NCI-H226 (cell line): ENCODE measurements around the gene BTBD19.
A peak's percentile ranks its signal among the peaks of the same experiment; 100 is the strongest.
"Not testable (repeated sequence)": the region's sequence is repeated elsewhere in the genome, so short reads cannot be mapped to it uniquely, and the experiment has no call there.

ENCODE experiments used
- DNase-seq: peaks from one replicate; pipeline ENCODE4 v3.0.0-alpha.2; 2015

The BTBD19 gene

DNA sequence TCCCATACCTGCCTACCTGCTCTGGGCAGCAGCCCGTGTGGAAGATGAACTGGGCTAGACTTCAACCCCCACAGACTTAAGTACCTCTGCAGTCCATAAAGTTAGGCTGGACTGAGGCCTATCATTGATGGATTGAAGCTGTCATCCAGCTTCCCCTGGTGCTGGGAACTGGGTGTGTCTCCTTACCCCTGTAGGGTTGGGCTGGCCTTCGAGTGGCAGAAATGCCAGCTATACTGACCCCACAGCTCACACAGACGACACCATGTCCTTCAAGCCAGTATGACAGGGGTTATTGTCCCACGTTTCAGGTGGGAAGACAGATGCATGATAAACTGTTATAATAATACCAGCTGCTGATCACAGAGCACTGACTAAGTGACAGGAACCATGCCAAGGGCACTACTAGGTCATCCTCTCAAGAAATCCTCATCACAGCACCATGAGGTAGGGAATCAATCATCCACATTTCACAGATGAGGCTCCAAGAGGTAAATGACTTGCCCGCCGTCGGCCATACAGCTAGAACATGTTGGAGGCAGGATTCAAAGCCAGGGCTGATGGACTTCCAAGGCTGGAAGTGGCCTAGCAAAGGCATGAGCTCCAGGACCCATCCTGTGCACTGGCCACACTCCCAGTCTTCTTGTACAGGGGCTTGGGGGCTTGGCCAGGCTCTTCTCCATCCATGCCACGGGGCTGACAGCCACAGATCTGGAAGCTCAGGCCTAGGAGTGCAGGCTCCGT lies 20.0 kb upstream of the BTBD19 start, which contains the start of gene BEST4:
Gene BEST4, minus strand, starts transcription at position 51 of the 741 bp plus-strand sequence. CDS start 465 bp downstream, outside the sequence.
- DNase-seq, result no peak

DNA sequence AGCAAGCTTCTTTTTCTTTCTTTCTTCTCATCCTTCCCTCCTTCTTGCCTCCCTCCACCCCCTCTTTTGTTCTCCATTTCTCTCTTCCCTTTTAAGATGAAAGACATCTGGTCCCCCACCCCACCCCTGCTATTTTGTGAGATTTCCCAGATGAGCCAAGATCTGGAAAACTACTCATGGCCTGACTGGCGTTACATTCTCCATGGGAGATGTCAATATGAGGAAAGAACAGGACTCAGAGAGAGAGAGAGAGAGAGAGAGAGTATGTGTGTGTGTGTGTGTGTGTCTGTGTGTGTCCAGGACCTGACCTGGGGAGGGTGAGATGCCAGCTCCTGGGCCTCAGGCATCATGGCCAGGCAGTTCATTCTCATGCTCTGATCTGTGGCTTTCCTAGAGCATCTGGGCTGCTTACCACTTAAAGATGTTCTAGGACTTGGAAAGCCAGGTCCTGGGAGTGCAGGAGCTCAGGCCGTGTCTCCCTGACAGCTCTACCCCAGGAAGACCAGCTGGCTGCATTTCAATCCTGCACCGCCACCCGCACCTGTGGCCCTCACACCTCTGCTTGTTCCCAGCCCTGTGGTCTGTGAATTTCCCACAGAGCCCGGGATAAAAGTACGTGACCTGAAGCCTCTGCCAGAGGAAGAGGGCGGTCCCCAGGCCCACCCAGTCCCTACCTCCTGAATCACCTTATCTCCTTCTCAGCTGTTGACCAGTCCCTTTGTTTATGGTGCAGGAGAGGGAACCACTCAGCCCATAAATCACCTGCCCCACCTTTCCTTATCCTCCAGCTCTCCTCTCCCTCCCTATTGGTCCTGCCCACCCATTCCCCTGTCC lies 17.1 kb upstream of the BTBD19 start:
- no peak for DNase-seq

DNA sequence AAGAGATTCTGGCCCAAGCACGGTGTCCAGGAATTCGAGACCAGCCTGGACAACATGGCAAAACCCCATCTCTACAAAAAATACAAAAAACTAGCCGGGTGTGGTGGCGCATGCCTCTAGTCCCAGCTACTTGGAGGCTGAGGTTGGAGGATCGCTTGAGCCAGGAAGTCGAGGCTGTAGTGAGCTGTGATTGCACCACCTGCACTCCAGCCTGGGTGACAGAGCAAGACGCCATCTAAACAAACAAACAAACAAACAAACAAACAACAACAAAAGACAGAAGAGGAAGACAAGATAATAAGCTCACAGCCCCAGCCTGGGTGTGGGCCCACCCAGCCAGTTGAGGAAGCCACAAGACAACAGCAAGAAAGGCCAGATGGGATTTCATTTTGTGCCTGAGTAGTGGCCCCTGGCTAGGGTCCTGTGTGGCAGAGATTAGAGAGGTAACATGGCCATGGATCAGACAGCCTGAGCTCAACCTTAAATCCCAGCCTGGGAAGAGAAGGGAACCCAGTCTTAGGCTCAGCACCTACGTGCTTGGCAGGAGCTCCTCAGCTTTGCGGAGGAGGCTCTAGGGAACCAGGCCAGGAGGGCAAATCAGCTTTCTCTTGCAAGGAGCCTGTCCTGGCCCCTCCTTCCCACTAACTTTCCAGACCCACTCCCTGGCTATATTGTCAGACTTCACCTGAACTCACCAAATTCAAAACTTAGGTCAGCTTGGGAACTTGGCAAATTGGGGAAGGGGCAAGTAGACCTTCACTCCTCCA lies 15.4 kb upstream of the BTBD19 start:
- DNase-seq, result peak; percentile 45

DNA sequence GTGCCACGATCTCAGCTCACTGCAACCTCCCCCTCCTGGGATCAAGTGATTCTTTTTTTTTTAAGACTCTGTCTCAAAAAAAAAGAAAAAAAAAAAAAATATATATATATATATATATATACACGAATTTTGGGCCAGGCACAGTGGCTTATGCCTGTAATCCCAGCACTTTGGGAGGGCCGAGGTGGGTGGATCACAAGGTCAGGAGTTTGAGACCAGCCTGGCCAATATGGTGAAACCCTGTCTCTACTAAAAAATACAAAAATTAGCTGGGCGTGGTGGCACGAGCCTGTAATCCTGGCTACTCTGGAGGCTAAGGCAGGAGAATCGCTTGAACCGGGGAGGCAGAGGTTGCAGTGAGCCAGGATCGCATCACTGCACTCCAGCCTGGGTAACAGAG lies 10.4 kb upstream of the BTBD19 start:
- DNase-seq, result not testable (repeated sequence)

DNA sequence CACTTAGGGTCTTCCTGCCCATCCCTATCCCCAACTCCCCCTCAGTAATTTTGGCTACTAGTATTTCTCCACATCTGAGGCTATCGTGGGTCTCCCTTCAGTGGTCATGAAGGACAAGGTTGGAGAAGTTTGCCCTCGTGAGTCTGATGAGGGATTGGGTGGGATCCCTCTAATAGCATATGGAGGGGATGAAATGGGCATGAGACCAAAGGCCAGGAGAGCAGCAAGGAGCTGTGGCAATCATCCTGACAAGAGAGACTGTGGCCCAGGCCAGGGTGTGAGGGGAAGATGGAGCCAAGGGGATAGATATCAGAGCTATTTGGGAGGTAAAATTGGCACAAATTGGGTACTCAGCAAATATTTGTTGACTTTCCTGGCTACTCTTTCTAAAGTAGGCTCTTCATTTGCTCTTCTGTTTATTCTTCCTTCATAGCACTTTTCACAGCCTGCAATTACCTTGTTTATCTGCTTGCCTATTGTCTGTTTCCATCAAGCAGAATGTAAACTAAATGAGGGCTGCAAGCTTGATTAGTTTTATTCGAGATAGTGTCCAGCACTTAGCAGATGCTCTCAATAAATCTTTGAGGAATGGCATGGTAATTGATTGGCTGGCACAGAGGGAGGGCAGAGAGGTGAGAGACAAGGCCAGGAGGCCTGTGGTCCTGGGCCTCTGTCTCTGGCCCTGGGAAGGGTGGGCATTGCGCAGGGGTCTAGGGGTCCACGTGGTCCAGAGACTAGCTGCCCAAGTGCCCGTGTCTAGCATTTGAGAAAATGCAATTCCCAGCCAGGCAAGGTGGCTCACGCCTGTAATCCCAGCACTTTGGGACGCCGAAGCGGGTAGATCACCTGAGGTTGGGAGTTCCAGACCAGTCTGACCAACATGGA lies 9.6 kb upstream of the BTBD19 start:
- no peak for DNase-seq

DNA sequence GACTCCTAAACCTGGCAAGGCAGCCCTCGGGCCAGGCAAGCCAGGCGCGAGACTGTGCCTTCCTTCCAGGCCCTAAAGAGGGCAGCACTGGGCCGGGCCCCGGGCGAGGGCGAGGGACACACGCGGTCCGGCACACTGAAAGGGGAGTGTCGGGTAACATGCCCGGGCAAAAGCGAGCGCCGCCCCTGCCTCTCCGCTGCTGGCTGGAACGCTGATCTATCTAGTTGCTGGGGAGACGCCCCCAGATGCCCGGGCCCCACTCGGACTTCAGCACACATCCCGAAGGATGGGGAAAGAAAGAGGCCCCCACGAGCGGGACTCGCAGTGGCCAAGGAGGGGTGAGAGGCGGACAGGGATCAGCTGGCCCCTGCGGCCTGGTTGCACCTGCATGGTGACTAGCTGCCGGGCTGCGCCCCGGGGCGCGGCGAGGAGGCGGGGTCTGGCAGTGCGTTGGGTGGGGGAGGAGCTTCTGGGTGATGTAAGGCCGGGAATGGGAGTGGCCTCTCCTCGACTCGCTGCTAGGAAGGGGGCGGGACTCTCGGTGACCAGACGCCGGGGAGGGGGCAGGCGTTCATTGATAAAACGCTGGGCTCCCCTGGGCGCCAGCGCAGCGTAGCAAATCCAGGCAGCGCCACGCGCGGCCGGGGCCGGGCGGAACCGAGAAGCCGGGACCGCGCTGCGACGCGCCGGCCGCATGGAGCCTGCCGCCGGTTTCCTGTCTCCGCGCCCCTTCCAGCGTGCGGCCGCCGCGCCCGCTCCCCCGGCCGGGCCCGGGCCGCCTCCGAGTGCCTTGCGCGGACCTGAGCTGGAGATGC lies 8.3 kb upstream of the BTBD19 start, which contains the start of gene PLK3:
Gene PLK3, plus strand, starts transcription at position 608 of the 815 bp plus-strand sequence. Its CDS starts 87 bp downstream, at position 695.
- DNase-seq, result peak; percentile 93

DNA sequence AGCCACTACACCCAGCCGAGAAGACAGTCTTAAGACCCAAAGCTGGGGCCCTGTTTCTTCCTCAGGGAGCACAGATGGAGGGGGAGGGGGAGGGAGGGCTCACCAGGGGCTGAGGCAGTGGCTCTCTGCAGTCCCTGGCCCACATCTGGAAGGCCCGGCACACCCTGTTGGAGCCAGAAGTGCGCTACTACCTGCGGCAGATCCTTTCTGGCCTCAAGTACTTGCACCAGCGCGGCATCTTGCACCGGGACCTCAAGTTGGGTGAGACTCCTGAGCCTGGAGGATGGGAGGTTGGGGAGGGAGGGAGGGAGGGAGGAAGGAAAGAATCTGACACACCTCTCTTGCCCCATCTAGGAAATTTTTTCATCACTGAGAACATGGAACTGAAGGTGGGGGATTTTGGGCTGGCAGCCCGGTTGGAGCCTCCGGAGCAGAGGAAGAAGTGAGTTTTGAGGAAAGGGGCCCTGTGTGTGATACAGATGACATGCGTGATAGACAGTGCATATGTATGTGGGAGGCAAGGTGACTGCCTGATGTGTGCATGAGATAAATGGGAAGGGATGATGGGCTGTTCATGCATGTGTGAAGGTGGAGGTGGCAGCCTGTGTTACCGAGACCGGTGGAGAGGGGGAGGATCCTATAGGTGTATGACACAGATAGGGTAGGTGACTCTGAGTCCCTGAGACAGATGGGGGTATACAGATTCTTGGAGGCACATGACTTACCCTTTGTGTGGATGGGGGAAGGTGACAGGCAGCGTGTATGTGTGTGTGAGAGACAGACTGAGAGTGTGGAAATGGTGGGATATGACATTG lies 6.6 kb upstream of the BTBD19 start:
- DNase-seq, result peak; percentile 38

DNA sequence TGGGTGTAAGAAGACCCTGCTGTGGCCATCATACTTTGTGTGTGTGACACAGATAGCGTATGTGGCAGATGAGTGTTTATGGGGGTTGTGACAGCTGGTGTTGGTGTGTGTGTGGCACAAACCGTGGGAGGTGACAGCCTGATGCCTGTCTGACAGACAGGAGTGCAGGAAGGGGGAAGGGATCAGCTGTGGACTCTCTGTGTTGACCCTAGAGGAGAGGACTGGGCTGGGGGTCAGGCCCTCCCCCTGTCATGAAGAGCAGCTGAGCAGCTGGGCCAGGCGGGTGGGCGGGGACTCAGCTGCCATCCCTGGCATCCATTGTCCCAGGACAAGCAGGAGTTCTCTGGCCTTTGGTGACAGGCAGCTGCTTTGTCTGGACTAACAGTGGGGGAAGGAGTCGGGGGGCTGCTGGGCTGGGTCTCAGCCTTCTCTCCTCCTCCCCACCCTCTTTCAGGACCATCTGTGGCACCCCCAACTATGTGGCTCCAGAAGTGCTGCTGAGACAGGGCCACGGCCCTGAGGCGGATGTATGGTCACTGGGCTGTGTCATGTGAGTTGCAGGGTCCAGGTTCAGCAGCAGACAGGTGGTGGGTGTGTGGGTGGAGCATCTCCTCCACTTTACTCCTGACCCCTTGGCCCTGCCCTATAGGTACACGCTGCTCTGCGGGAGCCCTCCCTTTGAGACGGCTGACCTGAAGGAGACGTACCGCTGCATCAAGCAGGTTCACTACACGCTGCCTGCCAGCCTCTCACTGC lies 5.8 kb upstream of the BTBD19 start:
- no peak for DNase-seq

DNA sequence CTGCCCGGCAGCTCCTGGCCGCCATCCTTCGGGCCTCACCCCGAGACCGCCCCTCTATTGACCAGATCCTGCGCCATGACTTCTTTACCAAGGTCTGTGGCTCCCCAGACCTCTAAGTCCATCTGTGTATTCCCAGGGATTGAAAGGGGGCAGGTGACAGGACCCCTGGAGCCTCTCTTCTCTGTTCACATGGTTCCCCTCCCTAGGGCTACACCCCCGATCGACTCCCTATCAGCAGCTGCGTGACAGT lies 5.3 kb upstream of the BTBD19 start:
- no peak for DNase-seq

DNA sequence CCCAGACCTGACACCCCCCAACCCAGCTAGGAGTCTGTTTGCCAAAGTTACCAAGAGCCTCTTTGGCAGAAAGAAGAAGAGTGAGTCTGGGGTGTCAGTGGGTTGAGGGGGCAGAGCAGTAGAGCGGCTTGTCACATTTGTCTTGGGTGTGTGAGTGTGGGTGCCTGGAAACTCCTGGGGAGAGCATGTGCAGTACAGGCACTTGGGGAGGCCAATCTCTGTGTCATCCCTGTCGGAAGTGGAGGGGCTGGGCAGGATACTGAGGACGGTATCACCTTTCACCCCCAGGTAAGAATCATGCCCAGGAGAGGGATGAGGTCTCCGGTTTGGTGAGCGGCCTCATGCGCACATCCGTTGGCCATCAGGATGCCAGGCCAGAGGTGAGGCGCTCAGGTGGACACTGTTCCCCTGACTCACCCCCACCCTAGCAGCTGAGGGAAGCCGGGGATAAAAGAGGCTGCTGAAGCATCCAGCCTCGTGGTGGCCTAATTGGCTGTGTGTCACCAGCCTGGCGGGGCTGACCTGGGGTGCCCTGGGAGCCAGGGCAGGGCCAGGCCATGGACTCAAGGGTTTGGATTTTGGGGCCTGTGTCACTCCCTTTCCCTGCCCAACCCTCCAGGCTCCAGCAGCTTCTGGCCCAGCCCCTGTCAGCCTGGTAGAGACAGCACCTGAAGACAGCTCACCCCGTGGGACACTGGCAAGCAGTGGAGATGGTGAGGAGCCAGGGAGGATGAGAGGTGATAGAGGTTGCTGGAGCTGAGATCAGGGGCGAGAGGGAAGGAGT lies 4.8 kb upstream of the BTBD19 start:
- DNase-seq, result no peak

DNA sequence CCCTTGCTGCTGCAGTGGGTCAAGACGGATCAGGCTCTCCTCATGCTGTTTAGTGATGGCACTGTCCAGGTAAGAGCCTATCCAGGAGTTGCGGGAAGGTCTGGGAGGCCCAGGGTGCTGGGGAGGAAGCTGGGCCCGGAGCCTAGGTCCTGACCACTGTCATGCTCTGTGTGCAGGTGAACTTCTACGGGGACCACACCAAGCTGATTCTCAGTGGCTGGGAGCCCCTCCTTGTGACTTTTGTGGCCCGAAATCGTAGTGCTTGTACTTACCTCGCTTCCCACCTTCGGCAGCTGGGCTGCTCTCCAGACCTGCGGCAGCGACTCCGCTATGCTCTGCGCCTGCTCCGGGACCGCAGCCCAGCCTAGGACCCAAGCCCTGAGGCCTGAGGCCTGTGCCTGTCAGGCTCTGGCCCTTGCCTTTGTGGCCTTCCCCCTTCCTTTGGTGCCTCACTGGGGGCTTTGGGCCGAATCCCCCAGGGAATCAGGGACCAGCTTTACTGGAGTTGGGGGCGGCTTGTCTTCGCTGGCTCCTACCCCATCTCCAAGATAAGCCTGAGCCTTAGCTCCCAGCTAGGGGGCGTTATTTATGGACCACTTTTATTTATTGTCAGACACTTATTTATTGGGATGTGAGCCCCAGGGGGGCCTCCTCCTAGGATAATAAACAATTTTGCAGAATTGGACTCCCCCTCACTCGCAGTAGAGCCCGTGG lies 2.9 kb upstream of the BTBD19 start:
- DNase-seq, result no peak

DNA sequence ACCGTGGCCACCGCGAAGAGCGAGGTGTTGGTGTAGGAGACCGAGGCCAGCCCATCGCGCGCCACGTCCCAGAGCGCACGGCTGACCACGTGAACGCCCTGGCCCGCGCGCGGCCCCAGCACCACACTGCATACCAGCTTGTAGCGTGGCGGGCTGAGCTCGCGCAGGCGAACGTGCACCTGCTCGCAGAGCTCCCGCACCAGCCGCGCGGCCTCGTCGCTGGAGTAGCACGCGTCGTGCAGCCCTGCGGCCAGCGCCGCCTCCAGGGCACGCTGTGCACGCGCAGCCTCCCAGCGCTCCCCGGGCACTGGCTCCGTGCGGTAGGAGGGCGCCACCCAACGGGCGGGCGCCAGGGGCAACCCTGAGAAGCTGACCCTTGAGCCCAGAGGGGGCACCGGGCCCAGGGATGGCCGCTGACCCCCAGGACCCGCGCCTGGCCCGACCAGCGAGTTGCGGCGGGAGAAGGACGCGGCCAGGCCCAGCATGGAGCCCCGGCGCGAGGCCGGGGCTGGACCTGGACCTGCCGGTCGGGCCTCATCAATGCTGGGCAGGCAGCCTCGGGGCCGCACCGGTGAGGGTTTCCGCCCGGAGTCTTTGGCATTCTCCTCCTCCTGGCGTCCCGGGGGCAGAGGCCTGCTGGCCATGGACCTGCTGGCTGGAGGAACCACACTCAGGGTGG lies 2.2 kb upstream of the BTBD19 start:
- no peak for DNase-seq

DNA sequence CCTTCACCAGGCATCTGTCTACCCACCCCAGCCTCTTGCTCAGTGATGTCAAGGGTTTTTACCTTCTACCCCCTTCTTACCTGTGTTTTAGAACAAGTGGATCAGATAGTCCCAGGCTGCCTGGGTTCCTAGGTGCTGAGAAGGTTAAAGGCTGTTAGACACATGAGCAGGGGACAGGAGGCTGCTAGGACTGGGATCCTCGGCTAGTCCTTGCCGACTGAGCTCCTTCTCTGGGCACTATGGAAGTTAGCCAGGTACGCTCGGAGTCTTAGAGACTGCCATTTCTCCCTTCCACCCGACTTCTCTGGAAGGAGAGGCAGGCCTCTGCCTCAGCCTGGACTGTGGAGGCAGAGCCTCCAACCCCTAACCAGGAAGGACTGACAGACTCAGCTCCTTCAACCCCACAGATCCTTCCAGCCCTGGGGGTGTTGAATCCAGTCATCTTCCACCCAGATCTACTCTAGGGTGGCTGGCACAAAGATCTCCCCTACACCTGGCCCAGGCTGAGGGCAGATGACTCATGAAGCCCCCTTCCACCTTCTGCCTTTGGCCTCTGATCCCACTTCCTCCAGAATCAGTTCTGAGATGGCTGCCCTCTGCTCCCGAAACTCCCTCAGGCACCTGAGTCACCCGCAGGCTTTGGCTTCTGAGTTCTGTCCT lies 1.5 kb upstream of the BTBD19 start, which contains the start of gene DYNLT4:
Gene DYNLT4, minus strand, starts transcription at position 648 of the 660 bp plus-strand sequence. CDS start 683 bp downstream, outside the sequence.
- no peak for DNase-seq

DNA sequence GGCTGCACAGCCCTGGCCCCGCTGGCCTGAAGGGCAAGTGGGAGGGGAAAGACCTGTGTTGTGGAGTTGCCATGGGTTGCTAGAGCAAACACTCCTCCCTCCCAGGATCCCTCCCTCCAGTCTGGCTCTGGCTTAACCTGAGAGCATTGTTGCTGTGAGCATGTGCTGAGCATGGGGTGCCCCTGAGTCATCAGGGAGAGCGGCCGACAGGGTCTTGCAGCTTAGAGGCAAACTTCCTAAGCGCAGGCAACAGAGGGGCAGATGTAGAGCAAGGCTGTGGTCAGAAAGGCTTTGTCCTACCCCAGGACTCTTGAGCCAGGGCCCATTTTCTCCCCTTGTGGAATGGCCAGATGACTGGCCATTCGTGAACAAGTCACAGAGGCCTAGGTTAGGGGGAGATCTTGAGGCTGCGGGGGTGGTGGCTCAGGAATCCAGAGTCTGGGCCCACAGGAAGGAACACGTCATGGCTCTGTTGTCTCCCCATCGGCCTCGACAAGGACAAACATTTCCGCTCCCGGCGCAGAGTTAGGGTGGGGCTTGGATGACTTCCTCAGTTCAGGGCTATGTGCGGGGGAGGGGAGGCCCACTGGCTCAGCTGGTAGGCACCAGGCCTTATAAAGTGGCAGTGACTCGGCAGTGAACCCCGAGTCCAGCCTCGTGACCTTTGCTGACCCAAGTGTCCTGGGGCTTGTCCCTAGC lies 810 bp upstream of the BTBD19 start:
- peak; percentile 99 for DNase-seq

DNA sequence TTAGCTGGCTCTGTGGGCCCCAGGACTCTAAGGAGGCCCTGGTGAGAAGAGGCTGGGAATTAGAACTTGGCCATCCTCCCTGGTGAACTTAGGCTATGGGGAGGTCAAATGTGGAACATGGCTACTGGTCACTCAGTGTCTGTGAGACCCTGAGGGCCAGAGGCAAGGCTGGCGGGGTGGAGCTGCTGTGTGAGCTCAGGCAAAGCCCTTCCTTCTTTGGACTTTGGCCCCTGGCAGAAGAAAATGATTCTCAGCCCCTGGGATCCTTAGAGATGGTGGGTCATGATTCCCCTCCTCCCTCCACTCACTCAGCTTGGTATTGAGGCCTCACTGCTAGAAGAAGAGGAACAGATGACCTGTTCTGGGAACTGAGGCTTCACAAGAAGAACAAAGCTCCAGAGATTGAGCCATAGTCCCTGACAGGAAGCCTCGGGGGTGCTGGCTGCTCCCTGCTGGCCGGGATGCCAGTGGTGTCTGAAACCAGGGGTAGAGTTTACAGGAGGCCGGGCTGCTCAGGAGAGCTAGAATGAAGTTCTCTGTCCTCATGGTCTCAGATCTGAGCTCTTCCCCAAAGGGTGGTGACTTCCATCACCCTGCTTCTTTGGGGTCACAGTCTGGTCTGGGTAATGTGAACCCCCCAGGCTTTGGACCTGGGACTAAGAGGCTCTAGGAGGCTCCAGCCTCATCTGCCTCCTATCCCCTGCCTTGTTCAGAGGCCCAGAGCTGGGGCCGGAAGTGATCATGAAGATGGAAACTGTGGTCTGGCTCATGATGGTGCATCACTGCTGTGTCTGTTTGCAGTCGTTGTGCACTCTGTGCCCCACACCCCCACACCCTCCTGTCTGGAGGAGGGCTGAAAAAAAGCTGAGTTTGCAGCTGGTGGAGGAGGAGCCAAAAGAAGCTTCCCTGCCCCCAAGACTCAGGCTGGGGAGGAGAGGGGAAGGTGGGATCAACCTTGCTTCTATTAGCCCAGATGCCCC lies 905 bp downstream of the BTBD19 start:
- peak; percentile 30 for DNase-seq
